ENCODE measurements around the gene ABR.

- TF ChIP-seq CTCF (IDR thresholded peaks at IDR 0.05) (no peak), POLR2A (IDR thresholded peaks at IDR 0.05) (no peak)
Observed at GRCh38 chr17:1069847-1070246, 109.9 kb downstream of the ABR start.
